Measurements from ENCODE around the gene CCT2. TPM values are rescaled to one million over a fixed set of nuclear protein-coding genes. Genes with fewer than 3 reads are reported as not detected.

CCT2 gene
- total RNA-seq, 2 donors from 2014 or later, result 68.2 to 71.1 TPM

GRCh38 chr12:69608114-69608513 is 22.9 kb downstream of the CCT2 start:
- Histone ChIP-seq H3K4me1 (no peaks in the 10 kb centered on the region), H3K4me3 (no peak overlapping the region), H3K36me3 (replicated peaks in 1 of 2; ENCODE audit: insufficient read depth in 1 of 2, low read depth in 2 of 2) (no peaks in the 10 kb centered on the region), H3K27me3 (no peaks in the 10 kb centered on the region), H3K9me3 (no peaks in the 10 kb centered on the region), H3K27ac (no peak overlapping the region)
- ATAC-seq (no peak), DNase-seq (no peak)
- intact Hi-C loops (cut with DNase I), result no loop called here
- 47 to 57% methylated on average over 2 of the region's 2 CpGs for WGBS, 2 donors
- TF ChIP-seq CTCF (IDR thresholded peaks at IDR 0.05) (no peak), POLR2A (IDR thresholded peaks at IDR 0.05) (no peak)

GRCh38 chr12:69610126-69610525 is 24.9 kb downstream of the CCT2 start:
- DNase-seq (no peak), ATAC-seq (no peak)
- Histone ChIP-seq H3K9me3 (no peaks in the 10 kb centered on the region), H3K27ac (no peak overlapping the region), H3K27me3 (no peaks in the 10 kb centered on the region), H3K36me3 (replicated peaks in 1 of 2; ENCODE audit: insufficient read depth in 1 of 2, low read depth in 2 of 2) (no peaks in the 10 kb centered on the region), H3K4me3 (no peak overlapping the region), H3K4me1 (no peaks in the 10 kb centered on the region)
- intact Hi-C loops (cut with DNase I), result no loop called here
- TF ChIP-seq CTCF (IDR thresholded peaks at IDR 0.05) (no peak), POLR2A (IDR thresholded peaks at IDR 0.05) (no peak)
- WGBS, 2 donors, result 84 to 85% methylated on average over 3 to 15 of the region's 15 CpGs

GRCh38 chr12:69610729-69611128 is 25.5 kb downstream of the CCT2 start, which contains the start of gene LRRC10:
TSS of gene LRRC10 (minus strand) at chr12:69610907. CDS start at chr12:69610838, 69 bp downstream.
- Histone ChIP-seq H3K27ac (no peak within 1 kb of the TSS), H3K4me1 (no peaks in the 10 kb centered on the region), H3K9me3 (no peaks in the 10 kb centered on the region), H3K4me3 (no peak within 1 kb of the TSS), H3K36me3 (replicated peaks in 1 of 2; ENCODE audit: insufficient read depth in 1 of 2, low read depth in 2 of 2) (no peaks in the 10 kb centered on the region), H3K27me3 (no peaks in the 10 kb centered on the region)
- ATAC-seq (no peak), DNase-seq (no peak)
- TF ChIP-seq CTCF (IDR thresholded peaks at IDR 0.05) (no peak), POLR2A (IDR thresholded peaks at IDR 0.05) (no peak)
- 92 to 93% methylated on average over 8 to 11 of the region's 11 CpGs for WGBS, 2 donors
- intact Hi-C loops (cut with DNase I), result no loop called here

GRCh38 chr12:69613351-69613750 is 28.1 kb downstream of the CCT2 start:
- intact Hi-C loops (cut with DNase I), result no loop called here
- no peaks in the 10 kb centered on the region for H3K9me3 ChIP-seq
- H3K4me1 ChIP-seq, result no peaks in the 10 kb centered on the region
- no peak overlapping the region for H3K4me3 ChIP-seq
- DNase-seq (no peak), ATAC-seq (no peak)
- no peaks in the 10 kb centered on the region for H3K27me3 ChIP-seq
- no peak overlapping the region for H3K27ac ChIP-seq
- no peaks in the 10 kb centered on the region for H3K36me3 ChIP-seq (replicated peaks in 1 of 2; ENCODE audit: insufficient read depth in 1 of 2, low read depth in 2 of 2)
- TF ChIP-seq CTCF (IDR thresholded peaks at IDR 0.05) (no peak), POLR2A (IDR thresholded peaks at IDR 0.05) (no peak)

- no peak for TF ChIP-seq POLR2A (IDR thresholded peaks at IDR 0.05)
- no peak for TF ChIP-seq CTCF (IDR thresholded peaks at IDR 0.05)
Observed at GRCh38 chr12:69616025-69616424, 30.8 kb downstream of the CCT2 start.

More at GRCh38 chr12:69616025-69616424, 30.8 kb downstream of the CCT2 start:
- Histone ChIP-seq H3K27me3 (no peaks in the 10 kb centered on the region), H3K36me3 (replicated peaks in 1 of 2; ENCODE audit: insufficient read depth in 1 of 2, low read depth in 2 of 2) (no peaks in the 10 kb centered on the region), H3K27ac (no peak overlapping the region), H3K9me3 (no peaks in the 10 kb centered on the region), H3K4me1 (no peaks in the 10 kb centered on the region), H3K4me3 (no peak overlapping the region)
- DNase-seq (no peak), ATAC-seq (no peak)
- WGBS, 2 donors, result 76 to 84% methylated on average over 11 to 14 of the region's 14 CpGs
- intact Hi-C loops (cut with DNase I), result no loop called here
